ENCODE data around the gene PCGF1. TPM values are rescaled to one million over a fixed set of nuclear protein-coding genes. Genes with fewer than 3 reads are reported as not detected.

The PCGF1 gene
- total RNA-seq (2022; extraction: Qiagen RNA extraction; ENCODE audit: low read depth): 28.0 to 41.4 TPM (median 33.8 TPM) in 5 replicates

GRCh38 chr2:74507145-74507925 lies at the start of gene PCGF1:
PCGF1 (minus strand) TSS chr2:74507695; CDS start chr2:74507668, 27 bp downstream.

GRCh38 chr2:74553892-74554819 lies 46.7 kb upstream of the PCGF1 start, which contains the start of the genes DOK1 and LOXL3:
DOK1 (plus strand) TSS chr2:74554720; CDS start chr2:74554755, 35 bp downstream.
LOXL3 (minus strand) TSS chr2:74553942; CDS start chr2:74552634, 1,308 bp downstream.

GRCh38 chr2:74529357-74530238 lies 22.1 kb upstream of the PCGF1 start, which contains the start of the genes AUP1 and HTRA2:
AUP1 (minus strand) TSS chr2:74529706; CDS start chr2:74529629, 77 bp downstream.
HTRA2 (plus strand) TSS chr2:74529933; CDS start chr2:74530007, 74 bp downstream.

GRCh38 chr2:74525717-74526648 lies 18.5 kb upstream of the PCGF1 start, which contains the start of gene DQX1:
DQX1 (minus strand) TSS chr2:74526231; CDS start chr2:74525729, 502 bp downstream.

GRCh38 chr2:74514368-74515270 lies 7.1 kb upstream of the PCGF1 start, which contains the start of gene TLX2:
TLX2 (plus strand) TSS chr2:74514450; CDS start chr2:74514807, 357 bp downstream.

GRCh38 chr2:74499267-74499939 lies 8.1 kb downstream of the PCGF1 start, which contains the start of gene LBX2:
LBX2 (minus strand) TSS chr2:74499603; CDS start chr2:74499537, 66 bp downstream.

GRCh38 chr2:74482801-74483674 lies 24.5 kb downstream of the PCGF1 start, which contains the start of the genes CCDC142 and TTC31:
CCDC142 (minus strand) TSS chr2:74482998; CDS start chr2:74482837, 161 bp downstream.
TTC31 (plus strand) TSS chr2:74483081; CDS start chr2:74483096, 15 bp downstream.

GRCh38 chr2:74472086-74472944 lies 35.2 kb downstream of the PCGF1 start, which contains the start of gene MRPL53:
MRPL53 (minus strand) TSS chr2:74472680; CDS start chr2:74472660, 20 bp downstream.

GRCh38 chr2:74458132-74458937 lies 49.2 kb downstream of the PCGF1 start, which contains the start of gene WBP1:
WBP1 (plus strand) TSS chr2:74458438; CDS start chr2:74458603, 165 bp downstream.

Other genes with a start within 250 kb of the PCGF1 start
- gene SLC4A5, start 164.3 kb downstream of the PCGF1 start, total RNA-seq (2022; extraction: Qiagen RNA extraction; ENCODE audit: low read depth): 0.11 to 0.69 TPM (median 0.63 TPM) in 5 replicates
- gene DCTN1, start 127.4 kb downstream of the PCGF1 start, total RNA-seq (2022; extraction: Qiagen RNA extraction; ENCODE audit: low read depth): 107 to 172 TPM (median 149 TPM) in 5 replicates
- gene C2orf81, start 86.1 kb downstream of the PCGF1 start, total RNA-seq (2022; extraction: Qiagen RNA extraction; ENCODE audit: low read depth): 2.1 to 3.7 TPM (median 3.0 TPM) in 5 replicates
- 63.6 to 93.1 TPM (median 85.8 TPM) in 5 replicates for gene WDR54, start 86.0 kb downstream of the PCGF1 start, total RNA-seq (2022; extraction: Qiagen RNA extraction; ENCODE audit: low read depth)
- gene RTKN, start 65.8 kb downstream of the PCGF1 start, total RNA-seq (2022; extraction: Qiagen RNA extraction; ENCODE audit: low read depth): 15.5 to 29.0 TPM (median 23.7 TPM) in 5 replicates
- 48.5 to 61.5 TPM (median 59.0 TPM) in 5 replicates for gene INO80B, start 52.6 kb downstream of the PCGF1 start, total RNA-seq (2022; extraction: Qiagen RNA extraction; ENCODE audit: low read depth)
- 43.1 to 83.5 TPM (median 81.4 TPM) in 5 replicates for gene WBP1, start 49.3 kb downstream of the PCGF1 start, total RNA-seq (2022; extraction: Qiagen RNA extraction; ENCODE audit: low read depth)
- 30.7 to 57.7 TPM (median 50.7 TPM) in 5 replicates for gene MOGS, start 42.3 kb downstream of the PCGF1 start, total RNA-seq (2022; extraction: Qiagen RNA extraction; ENCODE audit: low read depth)
- 106 to 146 TPM (median 137 TPM) in 5 replicates for gene MRPL53, start 35.0 kb downstream of the PCGF1 start, total RNA-seq (2022; extraction: Qiagen RNA extraction; ENCODE audit: low read depth)
- gene CCDC142, start 24.7 kb downstream of the PCGF1 start, total RNA-seq (2022; extraction: Qiagen RNA extraction; ENCODE audit: low read depth): 9.7 to 17.8 TPM (median 13.6 TPM) in 5 replicates
- 13.0 to 21.2 TPM (median 16.6 TPM) in 5 replicates for gene TTC31, start 24.6 kb downstream of the PCGF1 start, total RNA-seq (2022; extraction: Qiagen RNA extraction; ENCODE audit: low read depth)
- 2.2 to 4.3 TPM (median 3.3 TPM) in 5 replicates for gene LBX2, start 8.1 kb downstream of the PCGF1 start, total RNA-seq (2022; extraction: Qiagen RNA extraction; ENCODE audit: low read depth)
- gene TLX2, start 6.8 kb upstream of the PCGF1 start, total RNA-seq (2022; extraction: Qiagen RNA extraction; ENCODE audit: low read depth): 0.15 to 0.74 TPM (median 0.21 TPM) in 5 replicates
- gene DQX1, start 18.5 kb upstream of the PCGF1 start, total RNA-seq (2022; extraction: Qiagen RNA extraction; ENCODE audit: low read depth): 0.09 to 0.49 TPM (median 0.20 TPM) in 3 of 5 replicates, not detected in the others
- gene AUP1, start 22.0 kb upstream of the PCGF1 start, total RNA-seq (2022; extraction: Qiagen RNA extraction; ENCODE audit: low read depth): 161 to 256 TPM (median 248 TPM) in 5 replicates
- gene HTRA2, start 22.2 kb upstream of the PCGF1 start, total RNA-seq (2022; extraction: Qiagen RNA extraction; ENCODE audit: low read depth): 24.5 to 44.4 TPM (median 40.0 TPM) in 5 replicates
- 0.27 to 1.1 TPM (median 0.58 TPM) in 5 replicates for gene LOXL3, start 46.2 kb upstream of the PCGF1 start, total RNA-seq (2022; extraction: Qiagen RNA extraction; ENCODE audit: low read depth)
- 3.9 to 6.2 TPM (median 4.7 TPM) in 5 replicates for gene DOK1, start 47.0 kb upstream of the PCGF1 start, total RNA-seq (2022; extraction: Qiagen RNA extraction; ENCODE audit: low read depth)
- not detected in 5 replicates for gene M1AP, start 140.6 kb upstream of the PCGF1 start, total RNA-seq (2022; extraction: Qiagen RNA extraction; ENCODE audit: low read depth)
- 7.2 to 13.3 TPM (median 10.9 TPM) in 5 replicates for gene SEMA4F, start 146.6 kb upstream of the PCGF1 start, total RNA-seq (2022; extraction: Qiagen RNA extraction; ENCODE audit: low read depth)

Data from A549 treated with ZK216348 at 1 μM for 4 hours (cell line).